Measurements from ENCODE around the gene DTX1. TPM values are rescaled to one million over a fixed set of nuclear protein-coding genes. Genes with fewer than 3 reads are reported as not detected.

DTX1 gene
- polyA plus RNA-seq, 1 donor from 2014 or later: 0.61 TPM

- peaks cover 2% of the 10 kb centered on the region for H3K36me3 Mint-ChIP-seq
- H3K4me1 Mint-ChIP-seq: peaks cover 0 to 1% (median 0%) of the 10 kb centered on the region in 3 donors
- no peak overlapping the region for H3K27ac Mint-ChIP-seq
- peaks cover 12% of the 10 kb centered on the region for H3K27me3 Mint-ChIP-seq
- no peak overlapping the region for H3K4me3 Mint-ChIP-seq
- H3K9me3 Mint-ChIP-seq: peaks cover 0 to 8% (median 0%) of the 10 kb centered on the region in 3 donors
These were observed 63.6 kb downstream of the DTX1 start for GRCh38 chr12:113119980-113120669.

- H3K27ac Mint-ChIP-seq: no peak overlapping the region
- peaks cover 0 to 8% (median 0%) of the 10 kb centered on the region in 3 donors for H3K9me3 Mint-ChIP-seq
- H3K36me3 Mint-ChIP-seq: peaks cover 2% of the 10 kb centered on the region
These were observed 64.3 kb downstream of the DTX1 start for GRCh38 chr12:113120670-113121370.

GRCh38 chr12:113127791-113128199 is 71.3 kb downstream of the DTX1 start:
- Mint-ChIP-seq H3K36me3 (peaks cover 2% of the 10 kb centered on the region), H3K4me3 (no peak overlapping the region), H3K27ac (no peak overlapping the region), H3K27me3 (no peaks in the 10 kb centered on the region), H3K4me1 (peaks cover 8 to 21% (median 13%) of the 10 kb centered on the region in 3 donors), H3K9me3 (peaks cover 0 to 5% (median 0%) of the 10 kb centered on the region in 3 donors)

More at GRCh38 chr12:113120670-113121370, 64.3 kb downstream of the DTX1 start:
- no peak overlapping the region for H3K4me3 Mint-ChIP-seq
- peaks cover 12% of the 10 kb centered on the region for H3K27me3 Mint-ChIP-seq
- H3K4me1 Mint-ChIP-seq: peaks cover 0 to 1% (median 0%) of the 10 kb centered on the region in 3 donors

- Mint-ChIP-seq H3K9me3 (no peaks in the 10 kb centered on the region), H3K4me3 (peak overlapping the region in 2 of 4 donors; percentile 28 to 67), H3K36me3 (no peaks in the 10 kb centered on the region), H3K4me1 (peaks cover 8 to 21% (median 13%) of the 10 kb centered on the region in 3 donors), H3K27ac (peak overlapping the region in 1 of 3 donors; percentile 92), H3K27me3 (no peaks in the 10 kb centered on the region)
These were observed 72.5 kb downstream of the DTX1 start for GRCh38 chr12:113128802-113129663.

GRCh38 chr12:113129664-113130456 is 73.3 kb downstream of the DTX1 start:
- H3K4me3 Mint-ChIP-seq: peak overlapping the region in 2 of 4 donors; percentile 75 to 88
- no peaks in the 10 kb centered on the region for H3K9me3 Mint-ChIP-seq
- no peaks in the 10 kb centered on the region for H3K27me3 Mint-ChIP-seq
- peak overlapping the region in 2 of 3 donors; percentile 81 to 92 for H3K27ac Mint-ChIP-seq
- H3K4me1 Mint-ChIP-seq: peaks cover 8 to 21% (median 12%) of the 10 kb centered on the region in 3 donors
- no peaks in the 10 kb centered on the region for H3K36me3 Mint-ChIP-seq

GRCh38 chr12:113130457-113131135 is 74.1 kb downstream of the DTX1 start:
- Mint-ChIP-seq H3K4me3 (peak overlapping the region in 2 of 4 donors; percentile 75 to 88), H3K36me3 (no peaks in the 10 kb centered on the region), H3K27me3 (peaks cover 4% of the 10 kb centered on the region), H3K27ac (peak overlapping the region in 1 of 3 donors; percentile 81), H3K4me1 (peaks cover 8 to 21% (median 12%) of the 10 kb centered on the region in 3 donors), H3K9me3 (peaks cover 0 to 1% (median 0%) of the 10 kb centered on the region in 3 donors)

- Mint-ChIP-seq H3K27ac (peak overlapping the region in 1 of 3 donors; percentile 23), H3K4me3 (peak overlapping the region in 2 of 4 donors; percentile 36 to 50), H3K27me3 (peaks cover 11% of the 10 kb centered on the region)
These were observed 75.0 kb downstream of the DTX1 start for GRCh38 chr12:113131556-113131955.

GRCh38 chr12:113133036-113133435 is 76.5 kb downstream of the DTX1 start:
- Mint-ChIP-seq H3K27me3 (peaks cover 13% of the 10 kb centered on the region), H3K9me3 (peaks cover 0 to 1% (median 0%) of the 10 kb centered on the region in 3 donors), H3K36me3 (no peaks in the 10 kb centered on the region), H3K4me3 (no peak overlapping the region), H3K4me1 (peaks cover 8 to 27% (median 15%) of the 10 kb centered on the region in 3 donors), H3K27ac (no peak overlapping the region)

More at GRCh38 chr12:113131556-113131955, 75.0 kb downstream of the DTX1 start:
- Mint-ChIP-seq H3K36me3 (no peaks in the 10 kb centered on the region), H3K9me3 (peaks cover 0 to 1% (median 0%) of the 10 kb centered on the region in 3 donors), H3K4me1 (peaks cover 8 to 27% (median 14%) of the 10 kb centered on the region in 3 donors)

GRCh38 chr12:113133666-113134065 is 77.1 kb downstream of the DTX1 start:
- H3K27me3 Mint-ChIP-seq: peaks cover 13% of the 10 kb centered on the region
- no peak overlapping the region for H3K27ac Mint-ChIP-seq
- no peak overlapping the region for H3K4me3 Mint-ChIP-seq
- peaks cover 0 to 1% (median 0%) of the 10 kb centered on the region in 3 donors for H3K9me3 Mint-ChIP-seq
- no peaks in the 10 kb centered on the region for H3K36me3 Mint-ChIP-seq
- peaks cover 8 to 24% (median 15%) of the 10 kb centered on the region in 3 donors for H3K4me1 Mint-ChIP-seq

GRCh38 chr12:113134071-113134470 is 77.5 kb downstream of the DTX1 start:
- no peaks in the 10 kb centered on the region for H3K36me3 Mint-ChIP-seq
- peaks cover 13% of the 10 kb centered on the region for H3K27me3 Mint-ChIP-seq
- peaks cover 8 to 22% (median 15%) of the 10 kb centered on the region in 3 donors for H3K4me1 Mint-ChIP-seq
- peaks cover 0 to 1% (median 0%) of the 10 kb centered on the region in 3 donors for H3K9me3 Mint-ChIP-seq
- H3K27ac Mint-ChIP-seq: no peak overlapping the region
- peak overlapping the region in 1 of 4 donors; percentile 52 for H3K4me3 Mint-ChIP-seq

GRCh38 chr12:113134521-113134951 is 78.0 kb downstream of the DTX1 start:
- Mint-ChIP-seq H3K36me3 (no peaks in the 10 kb centered on the region), H3K27me3 (peaks cover 13% of the 10 kb centered on the region), H3K9me3 (peaks cover 0 to 1% (median 0%) of the 10 kb centered on the region in 3 donors), H3K4me1 (peaks cover 5 to 18% (median 10%) of the 10 kb centered on the region in 3 donors), H3K4me3 (no peak overlapping the region), H3K27ac (no peak overlapping the region)

GRCh38 chr12:113135178-113136127 is 78.9 kb downstream of the DTX1 start, which contains the start of gene RASAL1:
Gene RASAL1 (minus strand): TSS chr12:113135761. CDS start chr12:113135462, 299 bp downstream.
- Mint-ChIP-seq H3K4me1 (peaks cover 5 to 11% (median 6%) of the 10 kb centered on the region in 3 donors), H3K4me3 (peak within 1 kb of the TSS; percentile 23 to 75 (median 55)), H3K27ac (peak within 1 kb of the TSS in 2 of 3 donors; percentile 45 to 53), H3K36me3 (no peaks in the 10 kb centered on the region), H3K27me3 (peaks cover 13% of the 10 kb centered on the region), H3K9me3 (peaks cover 0 to 1% (median 0%) of the 10 kb centered on the region in 3 donors)
